CD4-positive, CD25-positive, alpha-beta regulatory T cell (primary cell): ENCODE data around the gene LDB2. TPM values are rescaled to one million over a fixed set of nuclear protein-coding genes. Genes with fewer than 3 reads are reported as not detected.

Experiments used
- ATAC-seq, 2 donors: fragments of 150-1000 bp; cut with Tn5 transposase; one replicate each; pipeline ENCODE4 v1.10.0; 2021; ENCODE audit warnings: low read depth in 2 of 2, moderate number of reproducible peaks in 2 of 2, moderate library complexity in 1 of 2
- DNase-seq, 3 donors: peaks; one replicate each; pipeline versions ENCODE4 v3.0.0 to v3.0.0-alpha.2; 2012 to 2022; ENCODE audit warnings: mixed read lengths in 1 of 3
- H3K27ac ChIP-seq: one replicate; pipeline ENCODE4 v1.7.0; 2013; ENCODE audit warnings: mild to moderate bottlenecking, low read length; ENCODE audit not compliant: insufficient read depth, poor library complexity, severe bottlenecking
- H3K27me3 ChIP-seq: one replicate; pipeline ENCODE4 v1.7.0; 2013; ENCODE audit warnings: low read length; ENCODE audit not compliant: control insufficient read depth, insufficient read depth
- H3K36me3 ChIP-seq: one replicate; pipeline ENCODE4 v1.7.0; 2013; ENCODE audit warnings: mild to moderate bottlenecking, low read length, moderate library complexity; ENCODE audit not compliant: control insufficient read depth, insufficient read depth
- H3K4me1 ChIP-seq: 2 replicates; pipeline ENCODE4 v1.7.0; 2013; ENCODE audit warnings: mild to moderate bottlenecking, low read length; ENCODE audit not compliant: insufficient read depth, control insufficient read depth, poor library complexity, severe bottlenecking
- H3K4me3 ChIP-seq: one replicate; pipeline ENCODE4 v1.7.0; 2013; ENCODE audit warnings: low read depth, mild to moderate bottlenecking, low read length, moderate library complexity
- H3K9me3 ChIP-seq, 2 experiments: 1 replicate in 1 of 2; 2 replicates in 1 of 2; pipeline ENCODE4 v1.7.0; 2013; ENCODE audit warnings: low read length in 2 of 2, mild to moderate bottlenecking in 1 of 2, moderate library complexity in 1 of 2; ENCODE audit not compliant: control insufficient read depth in 2 of 2
- H3K27ac Mint-ChIP-seq, 3 donors: one replicate each; pipeline ENCODE4 v1.8.0; 2020 to 2022; ENCODE audit warnings: mild to moderate bottlenecking in 3 of 3, mixed read lengths in 3 of 3, moderate library complexity in 2 of 3
- H3K27me3 Mint-ChIP-seq: one replicate; pipeline ENCODE4 v1.8.0; 2022; ENCODE audit warnings: mild to moderate bottlenecking, mixed read lengths
- H3K36me3 Mint-ChIP-seq: one replicate; pipeline ENCODE4 v1.8.0; 2020; ENCODE audit warnings: mixed read lengths
- H3K4me1 Mint-ChIP-seq, 4 donors: one replicate each; pipeline ENCODE4 v1.8.0; 2020 to 2022; ENCODE audit warnings: mixed read lengths in 4 of 4, mild to moderate bottlenecking in 1 of 4
- H3K4me3 Mint-ChIP-seq, 4 donors: one replicate each; pipeline ENCODE4 v1.8.0; 2020 to 2022; ENCODE audit warnings: mild to moderate bottlenecking in 4 of 4, mixed read lengths in 4 of 4, moderate library complexity in 3 of 4
- H3K9me3 Mint-ChIP-seq, 7 donors: one replicate each; pipeline ENCODE4 v1.8.0; 2020 to 2022; ENCODE audit warnings: mixed read lengths in 7 of 7, mild to moderate bottlenecking in 3 of 7, moderate library complexity in 2 of 7
- polyA plus RNA-seq, 4 donors: library from polyadenylated mRNA; unstranded; fragments of 300-500 nt; fragmentation: Illumina TruSeq; gene quantifications; one replicate each; pipeline ENCODE4 v1.2.3, GENCODE V29; 2021
- total RNA-seq: library from RNA; stranded (reverse); gene quantifications from one replicate; pipeline ENCODE4 v1.2.3, GENCODE V29; 2022

The LDB2 gene
- total and polyA plus RNA-seq, 5 donors from 2014 or later, result not detected

- peaks cover 0 to 7% (median 4%) of the 10 kb centered on the region in 7 donors for H3K9me3 Mint-ChIP-seq
These were observed 167.8 kb downstream of the LDB2 start for GRCh38 chr4:16730522-16731205.

GRCh38 chr4:16729336-16729735 is 169.1 kb downstream of the LDB2 start:
- peaks cover 0 to 7% (median 5%) of the 10 kb centered on the region in 7 donors for H3K9me3 Mint-ChIP-seq
- no peaks in the 10 kb centered on the region for H3K4me1 ChIP-seq
- no peaks in the 10 kb centered on the region for H3K36me3 ChIP-seq
- H3K4me3 ChIP-seq, result no peak overlapping the region
- H3K4me3 Mint-ChIP-seq, result no peak overlapping the region
- H3K9me3 ChIP-seq, result no peaks in the 10 kb centered on the region
- H3K36me3 Mint-ChIP-seq, result no peaks in the 10 kb centered on the region
- no peaks in the 10 kb centered on the region for H3K4me1 Mint-ChIP-seq
- no peaks in the 10 kb centered on the region for H3K27me3 Mint-ChIP-seq
- ATAC-seq, result no peak
- no peak for DNase-seq
- H3K27ac Mint-ChIP-seq, result no peak overlapping the region
- no peaks in the 10 kb centered on the region for H3K27me3 ChIP-seq
- H3K27ac ChIP-seq, result no peak overlapping the region

More at GRCh38 chr4:16730522-16731205, 167.8 kb downstream of the LDB2 start:
- ATAC-seq, result no peak
- no peaks in the 10 kb centered on the region for H3K36me3 Mint-ChIP-seq
- Histone ChIP-seq H3K36me3 (no peaks in the 10 kb centered on the region), H3K4me1 (no peaks in the 10 kb centered on the region), H3K9me3 (no peaks in the 10 kb centered on the region), H3K27ac (no peak overlapping the region), H3K4me3 (no peak overlapping the region), H3K27me3 (no peaks in the 10 kb centered on the region)
- H3K27ac Mint-ChIP-seq, result no peak overlapping the region
- H3K27me3 Mint-ChIP-seq, result no peaks in the 10 kb centered on the region
- H3K4me1 Mint-ChIP-seq, result no peaks in the 10 kb centered on the region
- no peak for DNase-seq
- H3K4me3 Mint-ChIP-seq, result no peak overlapping the region

- peaks cover 0 to 7% (median 5%) of the 10 kb centered on the region in 7 donors for H3K9me3 Mint-ChIP-seq
- H3K27ac Mint-ChIP-seq, result no peak overlapping the region
- no peaks in the 10 kb centered on the region for H3K4me1 ChIP-seq
- no peak for ATAC-seq
- no peaks in the 10 kb centered on the region for H3K36me3 Mint-ChIP-seq
- H3K9me3 ChIP-seq, result no peaks in the 10 kb centered on the region
- no peaks in the 10 kb centered on the region for H3K4me1 Mint-ChIP-seq
- no peaks in the 10 kb centered on the region for H3K27me3 Mint-ChIP-seq
- no peak for DNase-seq
- H3K4me3 Mint-ChIP-seq, result no peak overlapping the region
- no peak overlapping the region for H3K27ac ChIP-seq
- H3K36me3 ChIP-seq, result no peaks in the 10 kb centered on the region
- H3K27me3 ChIP-seq, result no peaks in the 10 kb centered on the region
- H3K4me3 ChIP-seq, result no peak overlapping the region
These were observed 169.6 kb downstream of the LDB2 start for GRCh38 chr4:16728849-16729248.

- H3K4me1 Mint-ChIP-seq, result no peaks in the 10 kb centered on the region
- Histone ChIP-seq H3K27ac (no peak overlapping the region), H3K9me3 (no peaks in the 10 kb centered on the region), H3K36me3 (no peaks in the 10 kb centered on the region), H3K27me3 (no peaks in the 10 kb centered on the region), H3K4me3 (no peak overlapping the region), H3K4me1 (no peaks in the 10 kb centered on the region)
- DNase-seq (no peak), ATAC-seq (no peak)
- no peak overlapping the region for H3K27ac Mint-ChIP-seq
- H3K36me3 Mint-ChIP-seq, result no peaks in the 10 kb centered on the region
- H3K9me3 Mint-ChIP-seq, result peaks cover 0 to 15% (median 5%) of the 10 kb centered on the region in 7 donors
- no peaks in the 10 kb centered on the region for H3K27me3 Mint-ChIP-seq
- no peak overlapping the region for H3K4me3 Mint-ChIP-seq
These were observed 170.3 kb downstream of the LDB2 start for GRCh38 chr4:16728111-16728510.

GRCh38 chr4:16727218-16727617 is 171.2 kb downstream of the LDB2 start:
- Mint-ChIP-seq H3K36me3 (no peaks in the 10 kb centered on the region), H3K4me3 (no peak overlapping the region), H3K27ac (no peak overlapping the region), H3K27me3 (no peaks in the 10 kb centered on the region), H3K4me1 (no peaks in the 10 kb centered on the region), H3K9me3 (peaks cover 0 to 16% (median 5%) of the 10 kb centered on the region in 7 donors)
- no peaks in the 10 kb centered on the region for H3K4me1 ChIP-seq
- DNase-seq, result no peak
- no peaks in the 10 kb centered on the region for H3K9me3 ChIP-seq
- no peak overlapping the region for H3K27ac ChIP-seq
- H3K27me3 ChIP-seq, result no peaks in the 10 kb centered on the region
- H3K4me3 ChIP-seq, result no peak overlapping the region
- ATAC-seq, result no peak
- no peaks in the 10 kb centered on the region for H3K36me3 ChIP-seq

GRCh38 chr4:16726368-16727050 is 171.9 kb downstream of the LDB2 start:
- Mint-ChIP-seq H3K27me3 (no peaks in the 10 kb centered on the region), H3K27ac (no peak overlapping the region), H3K4me3 (no peak overlapping the region), H3K36me3 (no peaks in the 10 kb centered on the region), H3K4me1 (no peaks in the 10 kb centered on the region), H3K9me3 (peaks cover 0 to 16% (median 5%) of the 10 kb centered on the region in 7 donors)
- Histone ChIP-seq H3K36me3 (no peaks in the 10 kb centered on the region), H3K4me1 (no peaks in the 10 kb centered on the region), H3K4me3 (no peak overlapping the region), H3K27ac (no peak overlapping the region), H3K27me3 (no peaks in the 10 kb centered on the region), H3K9me3 (no peaks in the 10 kb centered on the region)
- ATAC-seq (no peak), DNase-seq (no peak)

GRCh38 chr4:16725252-16725651 is 173.2 kb downstream of the LDB2 start:
- no peak for ATAC-seq

GRCh38 chr4:16722416-16722815 is 176.0 kb downstream of the LDB2 start:
- no peak overlapping the region for H3K4me3 ChIP-seq
- no peaks in the 10 kb centered on the region for H3K36me3 Mint-ChIP-seq

More at GRCh38 chr4:16725252-16725651, 173.2 kb downstream of the LDB2 start:
- H3K9me3 Mint-ChIP-seq, result peaks cover 0 to 18% (median 4%) of the 10 kb centered on the region in 7 donors
- H3K27ac ChIP-seq, result no peak overlapping the region
- no peak overlapping the region for H3K27ac Mint-ChIP-seq
- H3K4me3 ChIP-seq, result no peak overlapping the region
- H3K4me1 Mint-ChIP-seq, result no peaks in the 10 kb centered on the region
- H3K4me1 ChIP-seq, result no peaks in the 10 kb centered on the region
- no peaks in the 10 kb centered on the region for H3K36me3 ChIP-seq
- H3K27me3 Mint-ChIP-seq, result no peaks in the 10 kb centered on the region
- no peak for DNase-seq
- H3K4me3 Mint-ChIP-seq, result no peak overlapping the region
- H3K9me3 ChIP-seq, result no peaks in the 10 kb centered on the region
- H3K27me3 ChIP-seq, result no peaks in the 10 kb centered on the region
- no peaks in the 10 kb centered on the region for H3K36me3 Mint-ChIP-seq

More at GRCh38 chr4:16722416-16722815, 176.0 kb downstream of the LDB2 start:
- Histone ChIP-seq H3K9me3 (no peaks in the 10 kb centered on the region), H3K27ac (no peak overlapping the region), H3K27me3 (no peaks in the 10 kb centered on the region), H3K4me1 (no peaks in the 10 kb centered on the region), H3K36me3 (no peaks in the 10 kb centered on the region)
- DNase-seq, result no peak
- H3K27ac Mint-ChIP-seq, result no peak overlapping the region
- H3K4me1 Mint-ChIP-seq, result no peaks in the 10 kb centered on the region
- no peak for ATAC-seq
- H3K27me3 Mint-ChIP-seq, result no peaks in the 10 kb centered on the region
- peaks cover 0 to 18% (median 2%) of the 10 kb centered on the region in 7 donors for H3K9me3 Mint-ChIP-seq
- H3K4me3 Mint-ChIP-seq, result no peak overlapping the region
